Right cardiac atrium (tissue), 5 donors: ENCODE measurements around the gene MT1F. TPM values are rescaled to one million over a fixed set of nuclear protein-coding genes. Genes with fewer than 3 reads are reported as not detected.
"Not testable (repeated sequence)": the region's sequence is repeated elsewhere in the genome, so short reads cannot be mapped to it uniquely, and the experiment has no call there.

Experiments used
- ATAC-seq, 2 donors: fragments of 200-7000 bp; cut with Tn5 transposase; one replicate each; pipeline versions ENCODE4 v1.8.0 to v1.9.1; 2020; ENCODE audit warnings: moderate library complexity in 2 of 2, mild to moderate bottlenecking in 1 of 2
- DNase-seq, 3 donors: peaks; one replicate each; pipeline ENCODE4 v3.0.0-alpha.2; 2020
- H3K27ac ChIP-seq: one replicate; pipeline ENCODE4 v1.5.1; 2013; ENCODE audit warnings: mild to moderate bottlenecking, low read length, control low read depth, moderate library complexity
- H3K27me3 ChIP-seq: one replicate; pipeline ENCODE4 v1.6.1; 2013; ENCODE audit not compliant: control insufficient read depth, insufficient read depth
- H3K4me1 ChIP-seq: one replicate; pipeline ENCODE4 v1.6.1; 2013; ENCODE audit warnings: low read length; ENCODE audit not compliant: control insufficient read depth, insufficient read depth
- H3K4me3 ChIP-seq: one replicate; pipeline ENCODE4 v1.5.1; 2013; ENCODE audit warnings: low read length, control low read depth
- H3K9me3 ChIP-seq: one replicate; pipeline ENCODE4 v1.6.1; 2013; ENCODE audit warnings: low read length; ENCODE audit not compliant: control insufficient read depth
- WGBS: extraction: QIAGEN DNeasy Blood & Tissue Kit; methylation state at CpG from one replicate; pipeline ENCODE4 v1.1.7; 2013; 5-methylcytosine and 5-hydroxymethylcytosine counted together
- intact Hi-C, 4 donors: fragments of 100-400 bp; cut with DNase I; formaldehyde crosslinking; loops; one replicate each; pipeline versions ENCODE4 v1.11.0 to v1.14.0; 2022 to 2023
- polyA plus RNA-seq: library from polyadenylated mRNA; stranded (reverse); fragments of 200-250 nt; gene quantifications from one replicate; pipeline ENCODE4 v1.2.3, GENCODE V29; 2013
- total RNA-seq, 4 donors: library from RNA; stranded (reverse); fragmentation: NEBNext Ultra II Directional; extraction: Animal tissue kit (Norgen Biotek cat#: 25700); gene quantifications; one replicate each; pipeline ENCODE4 v1.2.1, GENCODE V29; 2021
- donor health status: healthy with polysubstance abuse.
- donor health status: DM: no; HTN: yes; CAD: no.
- donor health status: DM: no; HTN: no; CAD: no.
- donor health status: DM: no; HTN: yes; CAD: no; lungs with severe emphysema.
- donor health status: DM: yes; HTN: yes; CAD: no.

MT1F gene
- total and polyA plus RNA-seq, 5 donors: 1.3 to 3.9 (median 3.5) TPM

GRCh38 chr16:56665286-56666261 is 7.8 kb downstream of the MT1F start:
- H3K4me3 ChIP-seq, H3K4me1 ChIP-seq, H3K9me3 ChIP-seq, intact Hi-C loops, H3K27me3 ChIP-seq, ATAC-seq, H3K27ac ChIP-seq, DNase-seq: not testable (repeated sequence)
- WGBS: 69% methylated on average over 8 of the region's 8 CpGs

- no peak within 1 kb of the TSS for H3K4me3 ChIP-seq
- H3K4me1 ChIP-seq: peaks cover 3% of the 10 kb centered on the region
- WGBS: 11% methylated on average over 46 of the region's 46 CpGs
- H3K9me3 ChIP-seq: no peaks in the 10 kb centered on the region
- H3K27me3 ChIP-seq: no peaks in the 10 kb centered on the region
- intact Hi-C loops: no loop called here
- H3K27ac ChIP-seq: no peak within 1 kb of the TSS
- ATAC-seq (peak; percentile 83 to 90), DNase-seq (peak; percentile 61 to 83 (median 77))
These were observed 10.1 kb downstream of the MT1F start, which contains the start of gene MT1G for GRCh38 chr16:56667581-56668571. MT1G (minus strand) TSS chr16:56668065; CDS start chr16:56667993, 72 bp downstream.

GRCh38 chr16:56669005-56669839 is 11.5 kb downstream of the MT1F start, which contains the start of gene MT1H:
MT1H (plus strand) TSS chr16:56669814; CDS start chr16:56669885, 71 bp downstream.
- ATAC-seq: peak; percentile 15 to 20
- Histone ChIP-seq H3K4me3 (no peak within 1 kb of the TSS), H3K27ac (no peak within 1 kb of the TSS), H3K4me1 (peaks cover 3% of the 10 kb centered on the region), H3K9me3 (no peaks in the 10 kb centered on the region), H3K27me3 (no peaks in the 10 kb centered on the region)
- 10% methylated on average over 38 of the region's 38 CpGs for WGBS
- DNase-seq: no peak
- intact Hi-C loops: no loop called here

GRCh38 chr16:56669840-56670619 is 12.3 kb downstream of the MT1F start:
- H3K27ac ChIP-seq: no peak overlapping the region
- H3K27me3 ChIP-seq: no peaks in the 10 kb centered on the region
- ATAC-seq (no peak), DNase-seq (no peak)
- H3K4me3 ChIP-seq: no peak overlapping the region
- 11% methylated on average over 19 of the region's 19 CpGs for WGBS
- peaks cover 3% of the 10 kb centered on the region for H3K4me1 ChIP-seq
- intact Hi-C loops: no loop called here
- H3K9me3 ChIP-seq: no peaks in the 10 kb centered on the region

- Histone ChIP-seq H3K27ac (no peak overlapping the region), H3K4me3 (no peak overlapping the region), H3K4me1 (peaks cover 3% of the 10 kb centered on the region), H3K9me3 (no peaks in the 10 kb centered on the region), H3K27me3 (no peaks in the 10 kb centered on the region)
- WGBS: 57% methylated on average over 2 of the region's 2 CpGs
- ATAC-seq (no peak), DNase-seq (no peak)
- intact Hi-C loops: no loop called here
These were observed 12.8 kb downstream of the MT1F start for GRCh38 chr16:56670620-56670934.

- H3K4me1 ChIP-seq, H3K27ac ChIP-seq, intact Hi-C loops, H3K4me3 ChIP-seq, ATAC-seq, H3K27me3 ChIP-seq, H3K9me3 ChIP-seq, DNase-seq: not testable (repeated sequence)
- 53% methylated on average over 2 of the region's 2 CpGs for WGBS
These were observed 13.9 kb downstream of the MT1F start for GRCh38 chr16:56671691-56672090.

- H3K27me3 ChIP-seq, H3K4me3 ChIP-seq, H3K4me1 ChIP-seq, DNase-seq, H3K27ac ChIP-seq, intact Hi-C loops, H3K9me3 ChIP-seq, ATAC-seq: not testable (repeated sequence)
- WGBS: 68% methylated on average over 3 of the region's 3 CpGs
These were observed 14.4 kb downstream of the MT1F start for GRCh38 chr16:56672171-56672570.

GRCh38 chr16:56672761-56673536 is 15.2 kb downstream of the MT1F start:
- Histone ChIP-seq H3K4me1 (peaks cover 3% of the 10 kb centered on the region), H3K27me3 (no peaks in the 10 kb centered on the region), H3K27ac (no peak overlapping the region), H3K9me3 (no peaks in the 10 kb centered on the region), H3K4me3 (no peak overlapping the region)
- 88% methylated on average over 11 of the region's 11 CpGs for WGBS
- intact Hi-C loops: no loop called here
- ATAC-seq (no peak), DNase-seq (no peak)

GRCh38 chr16:56673921-56674320 is 16.2 kb downstream of the MT1F start:
- Histone ChIP-seq H3K27ac (no peak overlapping the region), H3K4me1 (peaks cover 3% of the 10 kb centered on the region), H3K9me3 (no peaks in the 10 kb centered on the region), H3K27me3 (no peaks in the 10 kb centered on the region), H3K4me3 (no peak overlapping the region)
- DNase-seq: no peak
- 42% methylated on average over 12 of the region's 12 CpGs for WGBS
- intact Hi-C loops: loop anchor here in 1 of 4 donors (2.0 kb wide), 1 partner anchor 29 kb away; no protein-coding TSS in a partner anchor
- peak; percentile 58 to 61 for ATAC-seq
